GM19372 (cell line): ENCODE measurements around the gene CELSR2.

Experiments used
- ATAC-seq: cut with Tn5 transposase; IDR thresholded peaks from one replicate; pipeline ENCODE4 v1.9.1; 2021; ENCODE audit warnings: mild to moderate bottlenecking, low read depth, moderate library complexity; ENCODE audit not compliant: unreplicated experiment

CELSR2 gene

GRCh38 chr1:109251277-109252166 is 2.2 kb downstream of the CELSR2 start:
- ATAC-seq = no peak

- no peak for ATAC-seq
These were observed 3.0 kb downstream of the CELSR2 start for GRCh38 chr1:109252167-109252892.

- no peak for ATAC-seq
These were observed 3.8 kb downstream of the CELSR2 start for GRCh38 chr1:109252893-109253802.

GRCh38 chr1:109253803-109254620 is 4.7 kb downstream of the CELSR2 start:
- ATAC-seq = no peak

GRCh38 chr1:109254621-109255096 is 5.3 kb downstream of the CELSR2 start:
- no peak for ATAC-seq

GRCh38 chr1:109255097-109255651 is 5.8 kb downstream of the CELSR2 start:
- no peak for ATAC-seq

GRCh38 chr1:109255678-109256077 is 6.3 kb downstream of the CELSR2 start:
- ATAC-seq = no peak

- ATAC-seq = no peak
These were observed 6.7 kb downstream of the CELSR2 start for GRCh38 chr1:109256085-109256484.

GRCh38 chr1:109256971-109257681 is 7.8 kb downstream of the CELSR2 start:
- no peak for ATAC-seq

GRCh38 chr1:109257682-109258421 is 8.5 kb downstream of the CELSR2 start:
- no peak for ATAC-seq

- ATAC-seq = no peak
These were observed 9.4 kb downstream of the CELSR2 start for GRCh38 chr1:109258481-109259466.

- ATAC-seq = no peak
These were observed 10.6 kb downstream of the CELSR2 start for GRCh38 chr1:109259674-109260557.

GRCh38 chr1:109261006-109261405 is 11.7 kb downstream of the CELSR2 start:
- no peak for ATAC-seq

GRCh38 chr1:109261578-109261977 is 12.2 kb downstream of the CELSR2 start:
- no peak for ATAC-seq

GRCh38 chr1:109262231-109263055 is 13.1 kb downstream of the CELSR2 start:
- no peak for ATAC-seq
